NOMO-1 treated with DMSO at 0.1 percent for 48 hours (cell line): ENCODE data around the gene AGTRAP.

ENCODE experiments used
- DNase-seq: peaks from one replicate; lab custom pipeline; 2025; ENCODE audit not compliant: unreplicated experiment; lab: John Stamatoyannopoulos, UW

Gene AGTRAP

DNA sequence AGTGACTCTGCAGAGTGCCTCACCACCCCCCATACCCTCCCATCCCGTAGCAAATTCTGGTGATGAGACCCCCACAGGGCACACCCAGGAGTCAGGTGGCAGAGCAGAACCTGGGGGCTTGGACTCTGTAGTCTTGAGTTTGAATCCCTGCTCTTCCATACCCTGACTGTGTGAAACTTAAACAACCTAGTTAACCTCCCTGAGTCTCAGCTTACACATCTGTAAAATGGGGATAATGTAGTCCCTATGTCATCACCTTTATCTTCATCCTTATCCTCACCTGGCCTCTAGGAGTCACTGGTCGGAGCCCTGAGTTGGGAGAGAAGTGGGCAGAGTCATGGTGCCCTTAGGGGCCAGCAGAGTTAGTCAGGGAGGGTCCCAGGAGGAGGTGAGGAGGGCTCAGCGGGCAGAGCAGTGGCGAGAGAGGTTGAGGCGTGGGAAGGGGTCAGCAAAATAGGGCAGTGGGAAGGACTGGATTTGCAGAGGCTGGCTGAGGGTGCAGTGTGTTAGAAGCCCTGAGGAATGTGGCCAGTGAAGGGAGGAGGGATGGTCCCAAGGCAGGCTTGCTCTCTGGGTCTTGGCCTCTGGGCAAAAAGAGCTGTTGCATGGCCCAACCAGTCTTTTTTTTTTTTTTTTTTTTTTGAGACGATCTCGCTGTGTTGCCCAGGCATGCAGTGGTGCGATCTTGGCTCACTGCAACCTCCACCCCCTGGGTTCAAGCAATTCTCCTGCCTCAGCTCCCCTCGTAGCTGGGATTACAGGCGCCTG is 44.6 kb downstream of the AGTRAP start:
- DNase-seq = no peak

DNA sequence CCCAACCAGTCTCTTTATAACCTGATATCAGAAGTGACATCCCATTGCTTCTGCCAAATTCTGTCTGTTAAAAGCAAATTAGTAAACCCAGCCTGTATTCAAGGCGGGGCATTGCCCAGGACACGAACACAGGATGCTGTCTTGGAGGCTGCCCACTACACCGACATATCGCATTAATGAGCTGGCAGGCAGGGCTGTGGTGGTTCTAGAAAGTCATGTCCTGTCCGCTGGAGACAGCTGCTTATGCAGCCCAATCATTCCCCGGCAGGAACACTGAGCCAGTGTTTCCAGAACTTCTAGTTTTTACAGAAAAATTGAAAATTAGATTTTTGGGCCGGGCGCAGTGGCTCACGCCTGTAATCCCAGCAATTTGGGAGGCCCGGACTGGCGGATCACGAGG is 45.4 kb downstream of the AGTRAP start:
- DNase-seq = no peak

DNA sequence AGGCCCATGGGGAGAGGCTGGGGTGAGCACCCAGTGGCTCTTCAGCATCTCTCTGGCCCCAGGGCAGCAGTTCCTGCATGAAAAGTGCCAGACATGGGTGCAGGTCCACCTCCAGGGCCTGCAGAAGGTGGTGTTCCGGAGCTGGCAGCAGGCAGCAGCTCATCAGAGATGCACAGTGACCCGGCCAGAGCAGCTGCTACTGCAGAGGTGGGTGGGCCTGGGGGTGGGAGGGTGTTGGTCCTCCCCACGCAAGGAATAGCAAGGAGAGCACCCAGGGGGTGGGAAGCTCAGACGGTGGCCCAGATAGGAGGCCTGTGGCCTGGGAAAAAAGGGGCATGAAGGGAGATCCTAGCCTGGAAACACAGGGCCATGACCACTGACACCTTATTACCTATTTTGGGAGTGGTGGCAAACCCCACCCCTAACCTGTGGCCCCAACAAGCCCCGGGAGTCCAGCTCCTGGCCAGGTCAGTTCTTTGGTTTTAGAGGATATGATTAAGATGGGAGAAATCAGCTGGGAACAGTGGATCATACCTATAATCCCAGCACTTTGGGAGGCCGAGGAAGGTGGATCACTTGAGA is 46.3 kb downstream of the AGTRAP start:
- DNase-seq = no peak

- no peak for DNase-seq
These were observed 47.6 kb downstream of the AGTRAP start for GRCh38 chr1:11783556-11783955.

- no peak for DNase-seq
These were observed 48.5 kb downstream of the AGTRAP start for GRCh38 chr1:11784256-11784992.

- DNase-seq = peak; percentile 10
These were observed 49.2 kb downstream of the AGTRAP start for GRCh38 chr1:11784993-11785769.

GRCh38 chr1:11786168-11786567 is 50.2 kb downstream of the AGTRAP start:
- DNase-seq = no peak

DNA sequence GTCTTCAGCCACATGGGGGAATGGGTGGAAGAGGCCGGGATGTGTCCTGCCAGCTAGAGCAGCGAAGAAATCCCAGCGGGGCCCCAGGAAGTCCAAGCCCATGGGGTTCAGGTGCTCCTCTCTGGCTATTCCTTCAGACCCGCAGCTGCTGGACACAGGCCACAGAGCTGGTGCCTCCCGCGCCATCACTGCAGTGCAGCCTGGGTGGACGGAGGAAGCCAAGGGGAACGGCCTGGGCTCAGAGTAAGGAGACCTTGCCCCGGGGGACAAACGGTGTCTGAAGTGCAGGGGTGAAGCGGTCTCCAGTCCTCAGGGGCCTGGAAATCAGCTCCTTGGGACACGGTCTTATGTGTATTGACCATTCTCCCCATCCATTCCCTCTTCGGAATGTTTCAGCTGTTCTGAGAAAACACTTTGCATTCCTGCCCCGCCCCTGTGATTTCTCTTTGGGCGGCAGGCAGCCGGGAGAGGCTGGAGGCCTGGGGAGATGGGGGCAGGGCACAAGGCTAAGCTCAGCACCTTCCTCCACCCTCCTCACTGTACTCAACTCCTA is 51.4 kb downstream of the AGTRAP start:
- no peak for DNase-seq

DNA sequence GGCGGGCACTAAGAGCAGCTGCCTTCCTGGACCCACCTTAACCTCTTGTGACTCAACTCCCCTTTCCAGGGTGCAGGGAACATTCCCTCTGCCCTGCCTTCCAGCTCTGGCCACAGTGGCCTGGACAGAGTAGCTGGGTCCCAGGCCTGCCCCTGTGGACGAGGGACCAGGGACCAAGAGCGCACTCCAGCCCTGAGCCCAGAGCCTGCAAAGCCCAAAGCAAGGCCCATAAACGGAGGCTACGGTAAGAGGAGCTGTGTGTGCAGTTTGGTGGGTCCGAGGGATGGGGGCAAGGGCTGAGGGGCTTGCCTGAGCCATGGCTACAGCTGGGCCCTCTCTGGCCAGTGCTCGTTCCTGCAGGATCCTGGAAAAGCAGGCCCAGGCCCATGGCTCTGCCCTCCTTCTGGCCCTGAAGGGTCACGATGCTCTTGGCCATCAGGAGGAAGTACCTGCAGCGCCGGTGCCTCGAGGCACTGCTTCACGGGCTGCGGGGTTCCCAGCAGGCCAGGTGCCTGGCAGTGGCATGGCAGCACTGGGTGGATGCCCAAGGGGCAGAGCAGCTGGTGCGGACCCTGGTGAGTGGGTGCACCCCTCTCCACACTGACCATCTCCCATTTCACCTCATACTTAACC is 52.0 kb downstream of the AGTRAP start:
- no peak for DNase-seq

DNA sequence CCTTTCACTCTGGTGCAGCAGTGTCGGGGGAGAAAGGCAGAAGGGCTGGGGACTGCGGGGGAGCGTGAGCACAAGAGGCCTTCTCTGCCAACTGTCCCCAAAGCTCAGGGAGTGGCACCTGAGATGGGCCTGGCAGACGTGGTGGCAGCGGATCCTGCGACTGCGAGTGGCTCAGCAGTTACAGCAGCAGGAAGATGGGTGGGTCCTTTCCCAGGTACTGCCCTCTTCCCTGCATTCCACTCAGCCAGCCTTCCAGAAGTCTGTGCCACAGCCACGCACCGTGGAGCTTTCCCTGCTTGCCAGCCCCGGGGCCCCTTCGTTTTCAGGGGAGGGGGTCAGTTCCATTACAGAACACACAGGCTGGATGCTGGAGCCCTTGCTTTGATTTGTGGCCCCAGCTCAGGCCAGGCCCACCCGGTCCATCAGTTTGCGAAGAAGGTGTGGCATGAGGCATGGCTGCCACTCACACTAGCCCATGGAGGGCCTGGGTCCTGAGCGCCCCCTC is 52.7 kb downstream of the AGTRAP start:
- DNase-seq = no peak

DNA sequence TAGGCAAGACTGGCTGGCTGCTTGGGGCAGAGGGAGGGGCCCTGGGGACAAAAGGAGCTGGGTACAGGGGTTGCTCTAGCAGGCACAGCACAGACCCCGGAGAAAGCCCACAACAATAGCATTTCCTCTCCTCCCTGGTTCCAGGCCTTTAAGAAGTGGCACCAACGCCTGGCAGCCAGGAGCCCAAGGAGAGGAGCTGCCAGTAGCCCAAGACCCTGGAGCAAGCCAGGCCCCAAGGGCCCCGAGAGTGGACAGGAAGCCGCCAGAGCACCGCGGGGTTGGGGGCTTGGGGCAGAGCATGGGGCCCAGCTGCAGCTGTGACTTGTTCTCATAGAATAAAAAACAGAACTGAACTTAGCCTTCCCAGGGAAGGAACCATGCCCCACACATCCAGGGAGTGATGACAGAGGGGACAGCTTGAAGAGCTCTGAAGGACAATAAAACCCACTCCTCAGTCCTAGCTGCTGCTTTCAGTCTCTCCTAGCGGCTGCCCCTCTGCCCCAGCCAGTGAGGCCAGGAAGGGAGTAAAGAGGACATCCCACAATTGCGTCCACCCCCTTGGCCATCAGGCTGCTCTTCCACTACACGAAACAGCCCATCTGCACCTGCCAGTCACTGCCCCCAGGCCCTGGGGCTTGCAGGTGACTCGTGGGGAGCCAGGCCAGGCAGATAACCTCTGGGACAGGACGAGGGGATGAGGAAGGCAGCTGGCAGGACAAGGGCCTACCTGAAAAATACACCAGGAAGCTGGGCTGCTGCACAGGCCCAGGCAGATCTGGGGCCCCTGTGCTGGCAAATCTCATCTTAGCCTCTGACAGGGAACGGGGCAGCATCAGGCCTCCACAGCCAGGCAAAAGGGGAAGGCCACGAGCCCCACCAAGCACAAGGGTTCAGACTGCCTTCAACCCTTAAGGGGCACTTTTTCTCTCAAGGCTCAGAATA is 53.5 kb downstream of the AGTRAP start:
- DNase-seq = no peak

DNA sequence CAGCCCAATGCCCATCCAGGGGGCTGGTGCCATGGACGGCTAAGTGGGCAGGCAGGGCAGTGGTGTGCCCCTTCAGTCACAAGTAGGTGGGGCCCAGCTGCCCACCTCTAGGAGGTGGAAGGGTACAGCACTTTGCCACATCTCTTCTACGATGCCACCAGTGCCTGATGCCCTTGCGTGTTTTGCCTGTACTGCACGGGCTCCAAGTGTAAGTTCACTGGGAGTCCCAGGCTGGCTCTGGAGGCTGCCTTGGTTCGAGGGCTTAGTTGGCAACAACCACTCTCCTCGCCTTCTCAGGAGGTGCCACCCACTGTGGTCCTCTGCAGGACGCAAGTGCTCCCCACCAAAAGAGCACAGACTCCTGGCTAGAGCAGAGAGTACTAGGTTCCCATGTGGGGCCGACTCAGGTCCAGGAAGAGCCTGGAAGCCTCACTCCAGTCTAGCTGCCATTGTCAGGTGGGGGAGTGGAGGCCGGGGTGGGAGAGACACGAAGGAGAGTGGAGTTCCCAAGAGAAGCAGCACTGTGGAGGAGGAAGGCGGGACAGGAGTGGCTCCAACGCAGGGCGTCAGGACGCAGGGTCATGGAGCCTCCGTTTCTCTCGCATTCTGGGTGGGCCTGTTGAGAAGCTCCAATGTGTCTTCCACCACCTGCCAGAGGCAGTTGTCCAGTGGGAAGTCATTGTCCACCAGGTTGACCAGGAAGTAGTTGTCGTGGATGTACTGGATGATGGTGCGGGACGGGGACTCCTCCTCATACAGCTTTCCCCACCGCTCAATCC is 54.4 kb downstream of the AGTRAP start:
- no peak for DNase-seq

- peak; percentile 83 for DNase-seq
These were observed 55.2 kb downstream of the AGTRAP start for GRCh38 chr1:11790880-11791715.

- peak; percentile 5 for DNase-seq
These were observed 56.2 kb downstream of the AGTRAP start for GRCh38 chr1:11792106-11792505.

- DNase-seq = no peak
These were observed 57.9 kb downstream of the AGTRAP start for GRCh38 chr1:11793819-11794218.

DNA sequence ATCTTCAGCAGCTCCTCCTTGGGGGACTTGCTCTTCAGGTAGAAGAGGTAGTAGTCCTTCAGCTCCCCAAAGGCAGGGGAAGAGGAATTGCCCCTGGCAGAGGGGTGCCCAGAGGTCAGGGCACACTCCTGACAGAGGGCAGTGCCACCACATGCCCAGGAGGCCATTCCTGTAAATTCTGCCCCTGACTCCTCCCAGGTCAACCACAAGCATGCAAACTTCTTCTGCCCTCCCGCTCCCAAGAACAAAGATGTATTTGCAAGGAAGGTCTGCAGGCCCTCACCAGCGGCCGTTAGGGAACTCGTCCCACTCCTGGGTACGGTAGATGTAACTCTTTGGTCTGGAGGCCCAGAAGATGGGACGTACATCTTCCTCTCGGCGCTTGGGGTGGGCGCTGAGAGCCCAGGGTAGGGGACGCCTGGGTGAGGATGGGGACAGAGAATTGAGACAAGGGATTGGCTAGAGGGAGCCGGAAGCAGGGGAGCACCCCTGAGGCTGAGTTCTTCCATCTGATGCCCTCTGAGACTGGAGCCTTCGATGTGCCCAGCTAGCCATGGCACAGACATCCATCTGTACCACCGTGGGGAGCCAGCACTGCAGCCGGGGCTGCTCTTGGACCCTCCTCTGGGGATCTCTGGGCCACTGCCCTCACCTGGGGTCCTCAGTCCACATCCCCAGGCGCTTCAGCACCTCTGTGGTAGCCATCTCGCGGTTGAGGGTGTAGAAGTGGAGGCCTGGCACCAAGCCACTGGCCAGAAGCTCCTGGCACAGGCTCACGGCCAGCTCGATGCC is 58.7 kb downstream of the AGTRAP start:
- DNase-seq = no peak
